GM12875 (cell line): ENCODE results near the gene PELI1.

Experiments
- H3K4me3 ChIP-seq: one replicate; pipeline ENCODE4 v1.5.1; 2011; ENCODE audit warnings: low read depth, low read length, control low read depth
- CTCF ChIP-seq: IDR thresholded peaks from 2 replicates; pipeline ENCODE4 v1.5.1; 2011; ENCODE audit warnings: low read depth, mild to moderate bottlenecking, control low read depth, inconsistent platforms, low read length, moderate library complexity, borderline replicate concordance; ENCODE audit not compliant: insufficient read depth

PELI1 gene

GRCh38 chr2:64153811-64154210, 9.6 kb upstream of the PELI1 start:
- no peak overlapping the region for H3K4me3 ChIP-seq
- no peak for TF ChIP-seq CTCF

- no peak for TF ChIP-seq CTCF
- no peak overlapping the region for H3K4me3 ChIP-seq
Measured at GRCh38 chr2:64151476-64151875, 7.3 kb upstream of the PELI1 start.

- no peak for TF ChIP-seq CTCF
- no peak overlapping the region for H3K4me3 ChIP-seq
Measured at GRCh38 chr2:64145714-64146113, 1.5 kb upstream of the PELI1 start.

- TF ChIP-seq CTCF = no peak
- H3K4me3 ChIP-seq = no peak overlapping the region
Measured at GRCh38 chr2:64145119-64145518, 899 bp upstream of the PELI1 start.

- no peak for TF ChIP-seq CTCF
- peak overlapping the region; percentile 92 for H3K4me3 ChIP-seq
Measured at GRCh38 chr2:64143169-64144056, 807 bp downstream of the PELI1 start.

GRCh38 chr2:64142741-64143168, 1.5 kb downstream of the PELI1 start:
- no peak for TF ChIP-seq CTCF
- peak overlapping the region; percentile 92 for H3K4me3 ChIP-seq
